Islet of Langerhans (tissue), 1 donor: ENCODE results near the gene SLC6A19.
"Not testable (repeated sequence)": the region's sequence is repeated elsewhere in the genome, so short reads cannot be mapped to it uniquely, and the experiment has no call there.

ENCODE experiments used
- FAIRE-seq: peaks from one replicate; lab custom pipeline; 2011; peaks lifted over from hg19 to GRCh38; lab: Jason Lieb, UNC

Gene SLC6A19

DNA sequence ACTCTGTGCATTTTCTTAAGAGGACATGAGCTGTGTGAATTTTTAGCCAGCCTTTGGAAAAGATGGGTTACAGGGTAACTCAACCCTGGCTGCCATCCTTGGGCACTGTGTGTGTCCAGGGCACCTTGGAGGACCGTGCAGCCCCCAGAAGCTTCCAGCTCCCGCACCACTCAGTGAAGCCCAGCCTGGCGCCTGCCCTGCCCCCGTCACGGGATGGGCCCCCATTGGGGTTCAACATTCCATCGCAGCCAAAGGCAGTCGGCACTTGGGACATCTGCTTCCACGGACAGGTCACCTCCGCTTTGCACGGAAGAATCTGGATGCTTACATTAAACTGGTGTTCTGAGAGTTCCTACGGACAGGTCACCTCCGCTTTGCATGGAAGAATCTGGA, 21.9 kb downstream of the SLC6A19 start:
- FAIRE-seq, result no peak

- FAIRE-seq, result no peak
Observed at GRCh38 chr5:1224631-1225030, 23.2 kb downstream of the SLC6A19 start.

GRCh38 chr5:1225081-1225480, 23.7 kb downstream of the SLC6A19 start, which contains the start of gene SLC6A18:
TSS of gene SLC6A18 (plus strand) at chr5:1225381. CDS start at chr5:1225478, 97 bp downstream.
- FAIRE-seq, result no peak

DNA sequence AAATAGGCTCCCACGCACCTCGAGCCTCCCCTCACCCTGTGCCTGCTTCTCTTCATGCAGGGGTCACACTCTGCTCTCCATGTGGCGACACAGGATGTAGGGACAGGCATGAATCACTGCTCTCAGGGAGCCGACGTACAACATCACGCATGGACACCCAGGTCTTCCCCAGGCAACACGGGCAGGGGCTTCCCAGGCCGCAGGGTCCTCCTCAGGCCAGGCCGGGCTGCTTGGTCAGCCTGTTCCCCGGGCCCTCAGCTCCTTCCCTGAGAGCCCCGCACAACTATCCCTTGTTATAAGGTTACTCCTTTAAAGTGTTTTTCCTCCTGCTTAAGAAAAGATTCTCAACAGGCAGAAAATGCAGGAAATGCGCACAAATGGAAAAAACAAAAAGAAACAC, 24.8 kb downstream of the SLC6A19 start:
- no peak for FAIRE-seq

- no peak for FAIRE-seq
Observed at GRCh38 chr5:1226839-1227581, 25.6 kb downstream of the SLC6A19 start.

DNA sequence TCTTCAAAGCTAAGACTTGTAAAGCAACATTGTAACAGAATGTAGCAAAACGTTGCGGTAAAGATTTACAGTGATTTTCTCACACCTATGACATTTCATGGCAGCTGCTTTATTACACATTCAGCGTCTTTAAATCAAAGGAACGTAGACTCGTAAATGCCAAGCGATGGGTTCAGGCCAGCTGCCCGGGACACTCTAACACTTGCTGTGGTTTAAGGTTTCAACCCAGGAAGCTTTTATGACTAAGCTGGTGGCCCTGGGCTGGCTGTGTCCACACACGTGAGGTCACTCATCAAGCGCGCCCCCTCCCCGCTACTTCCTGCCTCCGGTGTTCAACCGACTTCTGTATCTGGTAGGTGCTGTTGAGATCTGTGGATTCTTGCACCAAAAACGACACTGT, 26.3 kb downstream of the SLC6A19 start:
- no peak for FAIRE-seq

- FAIRE-seq, result no peak
Observed at GRCh38 chr5:1228120-1228519, 26.7 kb downstream of the SLC6A19 start.

DNA sequence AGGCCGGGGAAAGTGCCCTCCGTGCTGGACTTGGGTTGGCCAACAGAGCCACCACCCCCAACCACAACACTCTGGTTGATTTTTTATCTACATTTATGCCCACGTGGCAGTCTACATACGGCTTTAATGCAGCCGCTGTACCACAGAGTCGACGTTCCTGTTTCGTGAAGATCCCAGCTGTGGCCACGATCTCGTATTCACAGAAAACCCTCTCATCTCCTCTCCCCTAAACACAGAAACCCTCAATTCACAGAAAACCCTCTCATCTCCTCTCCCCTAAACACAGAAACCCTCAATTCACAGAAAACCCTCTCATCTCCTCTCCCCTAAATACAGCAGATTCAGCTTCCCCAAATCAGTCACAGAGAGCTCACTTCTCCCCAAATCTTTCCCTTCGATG, 27.6 kb downstream of the SLC6A19 start:
- not testable (repeated sequence) for FAIRE-seq

GRCh38 chr5:1229822-1230221, 28.4 kb downstream of the SLC6A19 start:
- FAIRE-seq, result no peak

DNA sequence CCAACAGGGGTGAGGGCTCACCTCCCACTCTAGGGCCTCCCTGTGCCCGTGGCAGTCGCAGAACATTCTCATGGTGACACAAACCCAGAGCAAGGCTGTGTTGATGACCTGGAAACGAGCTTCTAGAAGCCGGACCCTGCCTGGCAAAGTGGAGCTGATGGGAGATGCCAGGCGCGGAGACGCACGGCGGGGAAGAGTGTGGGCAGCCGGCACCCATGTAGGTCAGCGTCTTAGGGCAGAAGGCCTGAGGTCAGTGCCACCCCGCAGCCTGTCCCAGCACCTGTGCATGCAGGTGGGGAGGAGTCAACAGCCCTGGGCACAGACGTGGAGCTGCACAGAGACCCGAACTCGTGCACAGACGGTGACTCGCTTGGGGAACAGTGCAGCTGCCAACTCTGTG, 29.2 kb downstream of the SLC6A19 start:
- no peak for FAIRE-seq

- no peak for FAIRE-seq
Observed at GRCh38 chr5:1231354-1231905, 30.0 kb downstream of the SLC6A19 start.

DNA sequence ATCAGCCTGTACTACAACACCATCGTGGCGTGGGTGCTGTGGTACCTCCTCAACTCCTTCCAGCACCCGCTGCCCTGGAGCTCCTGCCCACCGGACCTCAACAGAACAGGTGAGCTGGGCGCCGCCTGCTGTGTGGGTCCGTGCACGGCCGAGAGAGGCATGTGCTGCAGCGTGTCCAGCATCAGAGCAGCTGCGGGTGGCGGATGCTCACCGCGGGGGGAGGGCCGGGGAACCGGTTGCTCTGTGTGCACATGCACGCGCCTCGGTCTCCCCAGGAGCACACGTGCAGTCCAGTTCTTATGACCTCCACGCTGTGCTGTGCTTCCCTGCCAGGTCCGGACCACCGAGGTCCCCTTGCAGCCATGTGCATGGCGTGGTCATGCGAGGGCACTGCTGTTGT, 31.4 kb downstream of the SLC6A19 start:
- FAIRE-seq, result no peak

DNA sequence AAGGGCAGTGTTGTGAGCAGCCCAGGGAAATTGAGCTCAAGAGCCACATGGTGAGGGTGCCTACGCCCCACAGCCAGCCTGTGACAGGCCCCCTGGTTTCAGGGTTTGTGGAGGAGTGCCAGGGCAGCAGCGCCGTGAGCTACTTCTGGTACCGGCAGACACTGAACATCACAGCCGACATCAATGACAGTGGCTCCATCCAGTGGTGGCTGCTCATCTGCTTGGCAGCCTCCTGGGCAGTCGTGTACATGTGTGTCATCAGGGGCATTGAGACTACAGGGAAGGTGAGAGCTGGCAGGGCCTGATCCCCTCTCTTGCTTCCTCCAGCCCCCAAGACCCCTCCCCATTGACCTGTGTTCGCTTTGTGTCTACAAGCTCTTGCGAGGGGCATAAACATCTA, 34.0 kb downstream of the SLC6A19 start:
- FAIRE-seq, result no peak

DNA sequence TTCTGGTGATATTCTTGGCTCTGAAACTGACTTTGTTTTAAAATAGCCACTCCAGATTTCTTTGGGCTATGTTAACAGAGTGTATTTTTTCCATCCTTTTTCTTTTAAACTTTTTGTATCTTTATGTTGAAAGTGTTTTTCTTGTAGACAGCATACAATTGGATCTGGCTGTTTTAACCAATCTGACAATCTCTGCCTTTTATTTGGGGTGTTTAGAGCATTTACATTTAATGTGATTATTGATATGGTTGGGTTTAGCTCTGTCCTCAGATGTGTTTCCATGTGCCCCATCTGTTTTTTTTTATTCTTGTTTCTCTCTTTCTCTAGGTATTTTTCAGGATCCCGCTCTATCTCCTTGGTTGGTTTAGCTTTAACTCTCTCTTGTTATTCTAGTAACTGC, 34.4 kb downstream of the SLC6A19 start:
- FAIRE-seq, result no peak

DNA sequence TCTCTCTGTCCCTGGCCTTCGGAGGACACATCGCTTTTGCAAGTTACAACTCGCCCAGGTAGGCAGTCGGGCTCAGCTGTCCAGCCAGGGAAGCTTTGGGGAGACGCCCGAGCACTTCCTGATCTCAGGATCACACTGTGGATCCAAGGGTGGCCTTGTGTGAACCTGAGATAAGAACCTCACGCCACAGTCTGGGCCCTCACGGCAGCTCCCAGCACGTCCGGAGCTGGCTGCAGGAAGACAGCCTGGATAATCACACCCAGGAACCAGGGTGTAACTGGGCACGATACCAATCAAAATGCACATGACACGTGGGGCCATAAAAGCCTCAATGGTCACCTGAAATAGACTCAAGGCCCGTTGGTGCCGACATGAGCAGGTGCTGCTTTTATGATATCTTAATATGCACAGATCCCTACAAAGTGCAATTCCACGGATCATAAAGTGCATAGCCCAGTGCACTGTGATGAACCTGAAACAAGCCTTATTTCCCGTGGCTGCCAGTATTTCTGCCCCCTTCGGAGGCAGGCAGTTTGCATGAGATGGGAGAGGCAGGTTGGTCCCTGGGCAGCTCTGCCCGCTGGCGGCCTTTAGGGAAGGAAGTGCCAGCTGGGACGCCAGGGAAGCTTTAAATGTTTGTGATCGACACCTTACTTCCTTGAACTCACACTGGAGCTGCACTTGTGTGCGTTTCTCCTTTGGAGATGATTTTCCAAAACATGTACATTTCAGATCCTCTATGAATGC, 38.3 kb downstream of the SLC6A19 start:
- no peak for FAIRE-seq

DNA sequence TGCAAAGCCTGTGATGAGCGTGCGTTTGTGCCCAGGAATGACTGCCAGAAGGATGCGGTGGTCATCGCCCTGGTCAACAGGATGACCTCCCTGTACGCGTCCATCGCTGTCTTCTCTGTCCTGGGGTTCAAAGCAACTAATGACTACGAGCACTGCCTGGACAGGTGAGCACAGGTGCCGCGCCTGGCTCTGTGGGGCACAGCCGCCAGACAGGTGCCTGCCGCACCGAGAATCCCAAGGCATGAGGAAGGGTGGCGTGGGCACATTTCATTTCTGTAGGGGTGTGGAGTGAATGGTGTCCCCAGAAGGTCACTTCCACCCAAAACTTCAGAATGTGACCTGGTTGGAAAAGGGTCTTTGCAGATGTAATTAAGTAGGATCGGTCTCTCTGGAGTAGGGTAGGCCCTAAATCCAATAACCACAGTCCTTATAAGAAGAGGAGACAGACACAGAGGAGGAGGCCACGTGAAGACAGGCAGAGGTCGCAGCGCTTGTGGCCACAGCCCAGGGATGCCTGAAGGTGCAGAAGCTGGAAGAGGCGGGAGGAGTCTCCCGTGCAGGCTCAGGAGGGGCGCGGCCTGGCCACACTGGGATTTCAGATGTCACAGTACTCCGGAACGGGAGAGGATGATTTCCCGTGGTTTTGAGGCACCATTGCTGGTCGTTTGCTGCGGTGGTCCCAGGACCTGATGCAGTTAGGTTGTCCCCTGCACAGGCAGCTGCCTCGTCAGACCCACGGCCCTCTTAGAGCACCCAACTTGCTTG, 39.3 kb downstream of the SLC6A19 start:
- FAIRE-seq, result no peak

GRCh38 chr5:1241509-1242080, 40.2 kb downstream of the SLC6A19 start:
- no peak for FAIRE-seq

DNA sequence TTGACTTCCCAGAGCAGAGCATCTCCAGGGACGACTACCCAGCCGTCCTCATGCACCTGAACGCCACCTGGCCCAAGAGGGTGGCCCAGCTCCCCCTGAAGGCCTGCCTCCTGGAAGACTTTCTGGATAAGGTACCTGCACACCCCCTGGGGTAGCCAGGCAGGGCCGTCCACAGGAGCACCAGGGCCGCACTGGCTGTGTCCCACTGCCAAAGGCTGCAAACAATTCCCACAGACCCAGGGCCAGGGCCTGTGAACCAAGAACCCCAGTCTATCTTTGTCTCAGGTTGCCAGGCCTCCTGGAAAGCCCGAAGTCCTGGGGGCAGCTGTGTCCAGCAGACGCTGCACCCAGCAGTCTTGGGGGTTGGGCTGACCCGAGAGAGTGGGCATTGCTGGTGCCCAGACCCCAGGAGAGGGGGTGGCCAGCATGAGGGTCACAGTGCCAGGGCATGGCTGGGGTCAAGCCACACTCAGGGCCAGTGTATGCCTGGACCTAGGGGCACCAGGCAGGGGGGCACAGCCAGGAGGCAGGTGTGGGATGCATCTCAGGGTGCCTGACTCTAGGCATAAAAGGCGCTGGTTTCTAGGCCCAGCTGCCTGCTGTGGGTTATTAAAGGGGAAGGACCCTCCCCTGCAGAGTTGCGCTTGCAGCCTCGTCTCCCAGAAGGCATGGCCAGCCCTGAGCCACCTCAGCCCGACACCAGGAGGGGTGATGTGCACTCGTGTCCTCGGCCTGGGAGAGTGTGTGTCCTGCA, 41.5 kb downstream of the SLC6A19 start:
- FAIRE-seq, result no peak

DNA sequence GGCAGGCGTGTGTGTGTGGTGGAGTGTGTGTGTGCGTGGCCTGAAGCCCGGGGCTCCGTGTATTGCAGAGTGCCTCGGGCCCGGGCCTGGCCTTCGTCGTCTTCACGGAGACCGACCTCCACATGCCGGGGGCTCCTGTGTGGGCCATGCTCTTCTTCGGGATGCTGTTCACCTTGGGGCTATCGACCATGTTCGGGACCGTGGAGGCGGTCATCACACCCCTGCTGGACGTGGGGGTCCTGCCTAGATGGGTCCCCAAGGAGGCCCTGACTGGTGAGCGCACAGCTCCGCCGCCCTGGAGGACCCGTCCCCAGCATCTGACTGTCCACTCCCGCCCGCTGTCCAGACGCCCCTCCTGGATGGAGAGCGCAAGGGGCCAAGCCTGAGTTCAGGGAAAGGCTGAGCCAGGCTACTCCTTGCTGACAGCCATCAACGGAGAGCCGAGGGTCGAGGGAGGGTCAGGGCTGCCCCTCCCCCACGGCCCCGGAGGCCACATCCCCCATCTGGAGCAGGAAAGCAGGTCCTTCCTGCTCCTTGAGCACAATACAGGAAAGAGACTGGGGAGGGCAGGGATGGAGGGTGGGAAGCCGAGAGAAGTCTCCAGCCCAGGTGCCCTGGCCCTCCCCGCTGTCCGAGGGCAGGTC, 42.2 kb downstream of the SLC6A19 start:
- no peak for FAIRE-seq

- FAIRE-seq, result no peak
Observed at GRCh38 chr5:1244255-1244654, 42.9 kb downstream of the SLC6A19 start.

DNA sequence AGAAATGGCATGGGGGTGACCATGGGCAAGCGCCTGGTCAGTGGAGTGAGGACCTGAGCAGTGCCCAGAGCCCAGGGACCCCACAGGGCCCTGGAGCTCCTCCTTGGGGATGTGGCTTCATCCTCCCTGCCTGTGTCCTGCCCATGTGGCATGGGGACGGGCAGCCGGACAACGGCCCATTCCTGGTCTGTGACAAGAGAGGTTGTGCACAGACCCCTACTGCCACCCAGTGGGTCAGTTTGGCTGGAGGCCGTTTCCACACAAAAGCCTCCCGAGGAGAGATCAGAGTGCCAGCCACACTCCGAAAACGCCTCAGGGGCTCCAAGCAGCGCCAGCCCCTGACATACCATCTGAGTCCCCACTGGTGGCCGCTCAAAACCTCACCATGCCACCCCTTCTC, 43.6 kb downstream of the SLC6A19 start:
- FAIRE-seq, result no peak
